A673 (cell line): Measurements from ENCODE around the gene ZNF223. TPM values are rescaled to one million over a fixed set of nuclear protein-coding genes. Genes with fewer than 3 reads are reported as not detected.

Experiments
- BruUV-seq: library from RNA; stranded (reverse); fragments of 400-500 nt; replicated peaks from 2 replicates; lab custom pipeline; 2021; lab: Mats Ljungman, UMichigan
- CTCF ChIA-PET: fragments of 300-600 bp; sonication (Branson Sonifier 250); formaldehyde crosslinking; loops from one replicate; lab custom pipeline; 2022; ENCODE audit warnings: antibody characterized with exemption; lab: Charles Lee
- POLR2A ChIA-PET: fragments of 300-600 bp; sonication (Branson Sonifier 250); formaldehyde crosslinking; loops from one replicate; lab custom pipeline; 2022; ENCODE audit warnings: antibody characterized with exemption; ENCODE audit not compliant: low non-redundant PET; lab: Charles Lee
- DNase-seq: peaks from one replicate; pipeline ENCODE4 v3.0.0-alpha.2; 2015; ENCODE audit warnings: low spot score
- H3K27ac ChIP-seq: fragments of 200-600 bp; sonication (generic); 2 replicates; pipeline ENCODE4 v1.5.1; 2016; ENCODE audit warnings: mixed run types, low read depth, mild to moderate bottlenecking, mixed read lengths, antibody characterized with exemption, low read length; ENCODE audit not compliant: poor library complexity, severe bottlenecking
- H3K27me3 ChIP-seq: fragments of 200-600 bp; sonication (generic); replicated peaks from 2 replicates; pipeline ENCODE4 v1.6.1; 2017; ENCODE audit warnings: mixed run types, low read depth, mild to moderate bottlenecking, mixed read lengths, antibody characterized with exemption, low read length; ENCODE audit not compliant: insufficient read depth, poor library complexity
- H3K36me3 ChIP-seq: fragments of 200-600 bp; sonication (generic); 2 replicates; pipeline ENCODE4 v1.6.1; 2016; ENCODE audit warnings: mixed run types, mild to moderate bottlenecking, mixed read lengths, antibody characterized with exemption, low read length; ENCODE audit not compliant: insufficient read depth, poor library complexity, severe bottlenecking
- H3K4me1 ChIP-seq: fragments of 200-600 bp; sonication (generic); 2 replicates; pipeline ENCODE4 v1.6.1; 2017; ENCODE audit warnings: mixed run types, mild to moderate bottlenecking, mixed read lengths, antibody characterized with exemption, low read length; ENCODE audit not compliant: insufficient read depth, poor library complexity, severe bottlenecking
- H3K4me3 ChIP-seq: fragments of 200-600 bp; sonication (generic); 2 replicates; pipeline ENCODE4 v1.5.1; 2016; ENCODE audit warnings: low read depth, mixed run types, mild to moderate bottlenecking, mixed read lengths, low read length; ENCODE audit not compliant: poor library complexity, severe bottlenecking
- H3K9me3 ChIP-seq: fragments of 200-600 bp; sonication (generic); 2 replicates; pipeline ENCODE4 v1.6.1; 2016; ENCODE audit warnings: mixed run types, low read depth, mild to moderate bottlenecking, mixed read lengths, antibody characterized with exemption, low read length; ENCODE audit not compliant: poor library complexity, severe bottlenecking
- CTCF ChIP-seq: fragments of 300-800, 200-600 bp; sonication (generic); conservative IDR thresholded peaks from 2 replicates; pipeline ENCODE4 v1.5.1; 2017; ENCODE audit warnings: low read depth, mild to moderate bottlenecking, antibody characterized with exemption, low read length, moderate library complexity, mixed read lengths
- EZH2 ChIP-seq: fragments of 200-600 bp; sonication (generic); IDR thresholded peaks from 2 replicates; pipeline ENCODE4 v1.6.1; 2017; ENCODE audit warnings: borderline replicate concordance, low read depth, mild to moderate bottlenecking, mixed read lengths, antibody characterized with exemption, low read length; ENCODE audit not compliant: poor library complexity, severe bottlenecking
- intact Hi-C: fragments of 100-400 bp; cut with micrococcal nuclease; formaldehyde crosslinking; loops from one replicate; pipeline ENCODE4 v1.10.0; 2022; ENCODE audit not compliant: unreplicated experiment
- total RNA-seq: library from RNA; stranded (reverse); gene quantifications from 2 replicates; pipeline ENCODE4 v1.2.3, GENCODE V29; 2021

ZNF223 gene
- total RNA-seq, 1 experiment from 2014 or later, result 5.6 TPM

- Histone ChIP-seq H3K4me3 (no peak overlapping the region), H3K27ac (no peak overlapping the region), H3K36me3 (peaks cover 28% of the 10 kb centered on the region), H3K4me1 (no peaks in the 10 kb centered on the region), H3K9me3 (peaks cover 42% of the 10 kb centered on the region), H3K27me3 (no peaks in the 10 kb centered on the region)
- intact Hi-C loops, result no loop called here
- no TSS peak for BruUV-seq
- no peak for DNase-seq
- TF ChIP-seq CTCF (no peak), EZH2 (no peak)
- POLR2A ChIA-PET, result no interaction called here
- CTCF ChIA-PET, result no interaction called here
Observed at GRCh38 chr19:44069415-44069814, 17.6 kb downstream of the ZNF223 start.

GRCh38 chr19:44071824-44072542, 20.1 kb downstream of the ZNF223 start, which contains the start of gene ZNF284:
TSS of gene ZNF284 (plus strand) at chr19:44072159. CDS start at chr19:44076390, 4,231 bp downstream.
- H3K36me3 ChIP-seq, result peaks cover 6% of the 10 kb centered on the region

More at GRCh38 chr19:44071824-44072542, 20.1 kb downstream of the ZNF223 start, which contains the start of gene ZNF284:
- no peaks in the 10 kb centered on the region for H3K4me1 ChIP-seq
- ChIA-PET POLR2A (no interaction called here), CTCF (no interaction called here)
- peaks cover 23% of the 10 kb centered on the region for H3K9me3 ChIP-seq
- TF ChIP-seq EZH2 (no peak), CTCF (no peak)
- H3K27me3 ChIP-seq, result no peaks in the 10 kb centered on the region
- peak within 1 kb of the TSS; percentile 10 for H3K27ac ChIP-seq
- peak within 1 kb of the TSS; percentile 57 for H3K4me3 ChIP-seq
- no TSS peak for BruUV-seq
- DNase-seq, result peak; percentile 96
- intact Hi-C loops, result no loop called here
